T-helper 2 cell treated with Interferon-gamma antibody and Interleukin-4, amounts not matched to agents 5 μg/mL and 100 μg/mL, for 36 hours (primary cell): ENCODE results near the gene IL18BP.
A peak's percentile ranks its signal among the peaks of the same experiment; 100 is the strongest.

Experiments
- DNase-seq: peaks from one replicate; pipeline ENCODE4 v3.0.0; 2021; ENCODE audit warnings: low spot score
- H3K27ac Mint-ChIP-seq: one replicate; pipeline ENCODE4 v1.8.0; 2021; ENCODE audit warnings: mild to moderate bottlenecking, mixed read lengths
- H3K27me3 Mint-ChIP-seq: one replicate; pipeline ENCODE4 v1.8.0; 2021; ENCODE audit warnings: low read depth, mixed read lengths
- H3K36me3 Mint-ChIP-seq: one replicate; pipeline ENCODE4 v1.8.0; 2021; ENCODE audit warnings: low read depth, mixed read lengths
- H3K4me1 Mint-ChIP-seq: one replicate; pipeline ENCODE4 v1.8.0; 2021; ENCODE audit warnings: low read depth, mixed read lengths
- H3K4me3 Mint-ChIP-seq: one replicate; pipeline ENCODE4 v1.8.0; 2022; ENCODE audit warnings: mild to moderate bottlenecking, moderate library complexity, mixed read lengths
- H3K9me3 Mint-ChIP-seq: one replicate; pipeline ENCODE4 v1.8.0; 2021; ENCODE audit warnings: mixed read lengths

IL18BP gene

DNA sequence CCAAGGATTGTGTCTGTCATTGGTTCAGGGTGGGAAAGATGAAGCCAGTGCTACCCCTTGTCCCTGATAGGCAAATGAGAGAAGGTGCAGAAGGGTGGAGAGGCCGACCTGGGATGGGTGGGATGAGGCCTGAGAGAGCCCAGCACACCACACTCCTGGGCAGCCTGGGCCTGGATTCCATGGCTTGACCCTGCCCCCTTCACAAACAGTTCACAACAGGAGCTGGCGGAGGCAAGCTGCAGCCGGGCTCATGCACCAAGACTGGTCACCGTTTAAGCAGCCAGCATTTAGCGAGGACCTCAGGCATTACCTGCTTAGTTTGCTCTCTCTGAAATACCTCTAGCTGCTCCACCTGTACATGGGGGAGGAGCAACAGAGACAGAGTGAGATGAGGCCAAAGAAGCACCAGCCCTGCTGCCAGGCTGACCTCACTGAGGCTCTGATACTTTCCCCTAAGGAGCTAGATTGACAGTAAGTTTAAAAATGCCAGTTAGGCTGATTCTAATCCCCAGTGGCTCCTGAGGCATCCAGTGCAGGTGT, 13.5 kb downstream of the IL18BP start:
- Mint-ChIP-seq H3K27me3 (no peaks in the 10 kb centered on the region), H3K9me3 (no peaks in the 10 kb centered on the region), H3K27ac (no peak overlapping the region), H3K4me3 (no peak overlapping the region), H3K4me1 (no peaks in the 10 kb centered on the region), H3K36me3 (peaks cover 69% of the 10 kb centered on the region)
- DNase-seq, result no peak

- DNase-seq, result no peak
- Mint-ChIP-seq H3K9me3 (no peaks in the 10 kb centered on the region), H3K36me3 (peaks cover 71% of the 10 kb centered on the region), H3K27ac (no peak overlapping the region), H3K27me3 (no peaks in the 10 kb centered on the region), H3K4me3 (no peak overlapping the region), H3K4me1 (no peaks in the 10 kb centered on the region)
These were observed 14.4 kb downstream of the IL18BP start for GRCh38 chr11:72012897-72013721.

- DNase-seq, result no peak
- no peaks in the 10 kb centered on the region for H3K4me1 Mint-ChIP-seq
- peaks cover 74% of the 10 kb centered on the region for H3K36me3 Mint-ChIP-seq
- no peaks in the 10 kb centered on the region for H3K27me3 Mint-ChIP-seq
- no peaks in the 10 kb centered on the region for H3K9me3 Mint-ChIP-seq
- H3K4me3 Mint-ChIP-seq, result no peak overlapping the region
- H3K27ac Mint-ChIP-seq, result peak overlapping the region; percentile 41
These were observed 15.3 kb downstream of the IL18BP start for GRCh38 chr11:72013765-72014711.

DNA sequence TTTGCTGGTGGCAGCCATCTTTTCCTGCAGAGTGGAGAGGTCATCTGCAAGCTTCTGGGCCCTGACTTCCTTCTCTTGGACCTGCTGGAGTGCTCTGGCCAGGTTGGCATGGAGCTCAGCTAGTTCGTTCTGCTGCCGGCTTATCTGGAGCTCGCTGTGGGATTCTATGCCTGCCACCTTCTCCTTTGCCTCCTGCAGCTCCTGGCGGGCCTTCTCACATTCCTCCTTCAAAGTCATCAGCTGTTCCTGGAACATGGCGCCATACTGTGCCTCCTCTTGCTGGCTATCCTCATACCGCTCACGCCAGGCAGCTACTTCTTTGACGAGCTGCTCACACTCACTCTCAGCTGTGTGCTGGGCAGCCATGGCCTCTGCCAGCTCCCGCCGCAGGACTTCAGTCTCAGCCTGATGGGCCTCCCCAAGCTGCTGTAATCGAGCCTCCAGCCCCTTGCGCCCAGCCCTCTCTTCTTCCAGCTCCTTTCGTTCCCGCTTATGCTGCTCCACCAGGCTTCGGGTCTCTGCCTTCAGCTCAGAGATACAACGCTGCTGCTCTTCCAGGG, 16.1 kb downstream of the IL18BP start:
- H3K27ac Mint-ChIP-seq, result peak overlapping the region; percentile 41
- no peak overlapping the region for H3K4me3 Mint-ChIP-seq
- no peaks in the 10 kb centered on the region for H3K27me3 Mint-ChIP-seq
- no peaks in the 10 kb centered on the region for H3K4me1 Mint-ChIP-seq
- H3K9me3 Mint-ChIP-seq, result no peaks in the 10 kb centered on the region
- no peak for DNase-seq
- H3K36me3 Mint-ChIP-seq, result peaks cover 74% of the 10 kb centered on the region

- Mint-ChIP-seq H3K27ac (no peak overlapping the region), H3K36me3 (peaks cover 76% of the 10 kb centered on the region), H3K4me3 (no peak overlapping the region), H3K4me1 (no peaks in the 10 kb centered on the region), H3K9me3 (no peaks in the 10 kb centered on the region), H3K27me3 (no peaks in the 10 kb centered on the region)
- no peak for DNase-seq
These were observed 16.9 kb downstream of the IL18BP start for GRCh38 chr11:72015511-72016061.

GRCh38 chr11:72018171-72018570, 19.5 kb downstream of the IL18BP start:
- Mint-ChIP-seq H3K27ac (no peak overlapping the region), H3K27me3 (no peaks in the 10 kb centered on the region), H3K4me3 (no peak overlapping the region), H3K36me3 (peaks cover 82% of the 10 kb centered on the region), H3K9me3 (no peaks in the 10 kb centered on the region), H3K4me1 (no peaks in the 10 kb centered on the region)
- no peak for DNase-seq

- Mint-ChIP-seq H3K27me3 (no peaks in the 10 kb centered on the region), H3K27ac (no peak overlapping the region), H3K9me3 (no peaks in the 10 kb centered on the region), H3K4me3 (no peak overlapping the region), H3K4me1 (peaks cover 12% of the 10 kb centered on the region), H3K36me3 (peaks cover 57% of the 10 kb centered on the region)
- no peak for DNase-seq
These were observed 24.6 kb downstream of the IL18BP start for GRCh38 chr11:72023335-72023734.

DNA sequence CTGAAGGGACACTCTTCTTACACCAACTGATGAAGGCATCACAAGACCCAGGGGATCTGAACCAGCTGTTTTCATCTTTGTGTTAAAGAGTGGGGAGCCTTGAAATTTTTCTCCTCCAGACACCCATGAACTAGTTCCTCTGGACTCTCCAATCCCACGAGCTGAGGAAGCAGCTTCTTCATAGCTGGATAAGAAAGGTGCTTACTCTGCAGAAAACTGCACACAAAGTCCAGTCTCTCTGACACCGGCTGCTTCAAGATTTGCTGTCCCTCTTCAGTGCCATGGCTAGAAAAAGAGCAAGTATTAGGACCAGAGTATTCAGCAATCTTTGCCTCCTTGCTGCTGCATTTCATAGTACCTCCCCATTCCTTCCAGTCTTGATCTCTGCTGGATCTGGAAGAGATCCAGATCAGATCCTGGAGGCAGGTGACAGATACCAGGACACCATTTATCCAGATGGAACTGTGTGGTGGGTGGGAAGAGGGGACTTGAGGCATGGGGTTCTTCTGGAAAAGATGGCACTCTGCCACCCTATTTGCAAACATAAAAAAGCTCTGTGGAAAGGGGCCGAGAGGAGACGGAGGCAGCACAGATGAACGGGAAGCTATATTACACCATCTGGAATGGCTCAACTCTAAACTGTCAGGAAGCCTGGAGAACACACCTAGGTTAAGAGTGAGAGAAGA, 25.5 kb downstream of the IL18BP start:
- H3K9me3 Mint-ChIP-seq, result no peaks in the 10 kb centered on the region
- no peak overlapping the region for H3K4me3 Mint-ChIP-seq
- H3K27ac Mint-ChIP-seq, result no peak overlapping the region
- H3K36me3 Mint-ChIP-seq, result peaks cover 53% of the 10 kb centered on the region
- no peak for DNase-seq
- H3K27me3 Mint-ChIP-seq, result no peaks in the 10 kb centered on the region
- peaks cover 12% of the 10 kb centered on the region for H3K4me1 Mint-ChIP-seq

DNA sequence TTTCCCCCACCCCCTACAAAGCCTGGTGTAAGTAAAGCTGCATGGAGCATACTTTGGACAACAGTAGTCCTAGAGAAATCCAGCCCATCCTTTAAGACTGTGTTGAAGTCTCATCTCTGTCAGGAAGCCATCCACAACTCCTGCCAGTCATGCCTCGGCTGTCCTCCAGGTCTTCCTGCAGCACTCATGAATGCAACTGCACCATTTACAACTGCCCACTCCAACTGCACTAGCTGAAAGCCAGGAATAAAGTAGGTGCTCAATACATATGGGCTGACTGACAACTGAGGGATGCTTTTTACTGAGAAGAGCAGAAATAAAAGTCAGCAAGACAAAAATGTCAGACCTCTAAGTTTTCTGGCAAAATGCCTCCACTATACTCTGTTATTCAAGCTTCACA, 27.4 kb downstream of the IL18BP start:
- no peak for DNase-seq
- no peak overlapping the region for H3K4me3 Mint-ChIP-seq
- H3K36me3 Mint-ChIP-seq, result peaks cover 44% of the 10 kb centered on the region
- peaks cover 16% of the 10 kb centered on the region for H3K4me1 Mint-ChIP-seq
- no peaks in the 10 kb centered on the region for H3K9me3 Mint-ChIP-seq
- no peak overlapping the region for H3K27ac Mint-ChIP-seq
- no peaks in the 10 kb centered on the region for H3K27me3 Mint-ChIP-seq

DNA sequence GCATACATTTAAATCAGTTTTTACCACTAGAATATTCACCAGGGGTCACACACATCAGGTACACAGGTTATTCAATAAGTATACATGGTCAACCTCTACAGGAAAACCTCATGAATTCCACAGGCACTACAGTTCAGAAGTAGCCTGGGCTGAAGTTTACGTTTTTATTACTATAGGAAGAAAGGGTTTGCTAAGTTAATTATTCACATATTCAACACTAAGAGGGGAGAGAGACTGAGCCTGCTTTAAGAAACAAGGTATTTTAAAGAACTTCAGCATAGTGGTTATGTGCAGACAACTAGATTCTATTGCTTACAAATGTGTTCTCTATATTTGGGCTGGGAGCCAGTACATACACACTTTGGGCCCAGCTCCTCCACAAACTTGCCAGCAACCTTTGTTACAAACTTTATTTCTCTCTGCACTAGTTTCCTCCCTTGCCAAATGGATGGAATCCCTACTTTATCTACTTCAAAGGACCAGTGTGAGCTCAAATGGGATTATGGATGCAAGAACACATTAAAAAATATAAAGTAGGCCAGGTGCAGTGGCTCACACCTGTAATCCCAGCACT, 31.9 kb downstream of the IL18BP start:
- no peak overlapping the region for H3K4me3 Mint-ChIP-seq
- H3K9me3 Mint-ChIP-seq, result no peaks in the 10 kb centered on the region
- no peak for DNase-seq
- H3K27ac Mint-ChIP-seq, result no peak overlapping the region
- peaks cover 33% of the 10 kb centered on the region for H3K36me3 Mint-ChIP-seq
- no peaks in the 10 kb centered on the region for H3K27me3 Mint-ChIP-seq
- peaks cover 13% of the 10 kb centered on the region for H3K4me1 Mint-ChIP-seq

DNA sequence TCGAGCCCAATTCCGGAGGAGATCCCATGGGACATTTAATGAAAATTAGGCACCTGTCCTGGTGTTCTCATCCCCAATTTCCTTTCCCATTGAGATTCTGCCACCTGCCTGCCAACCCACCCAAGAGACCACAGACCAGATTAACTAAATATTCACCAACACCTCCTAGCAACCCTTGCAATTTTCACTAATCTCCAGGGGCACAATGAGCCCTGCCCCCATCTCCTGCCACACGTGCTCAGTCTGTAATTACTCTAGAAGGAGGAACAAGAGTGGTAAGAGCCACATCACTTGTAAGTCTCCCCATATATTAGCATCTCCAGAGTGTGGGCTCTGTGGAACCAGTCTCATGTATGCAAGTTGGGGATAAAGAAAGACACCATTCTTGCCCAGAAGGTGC, 38.0 kb downstream of the IL18BP start:
- no peaks in the 10 kb centered on the region for H3K9me3 Mint-ChIP-seq
- peaks cover 31% of the 10 kb centered on the region for H3K36me3 Mint-ChIP-seq
- peak overlapping the region; percentile 42 for H3K27ac Mint-ChIP-seq
- H3K4me1 Mint-ChIP-seq, result peaks cover 15% of the 10 kb centered on the region
- no peak for DNase-seq
- no peak overlapping the region for H3K4me3 Mint-ChIP-seq
- H3K27me3 Mint-ChIP-seq, result no peaks in the 10 kb centered on the region

GRCh38 chr11:72037554-72038311, 39.0 kb downstream of the IL18BP start:
- no peaks in the 10 kb centered on the region for H3K27me3 Mint-ChIP-seq
- H3K36me3 Mint-ChIP-seq, result peaks cover 35% of the 10 kb centered on the region
- H3K4me3 Mint-ChIP-seq, result peak overlapping the region; percentile 33
- H3K4me1 Mint-ChIP-seq, result peaks cover 25% of the 10 kb centered on the region
- no peaks in the 10 kb centered on the region for H3K9me3 Mint-ChIP-seq
- no peak overlapping the region for H3K27ac Mint-ChIP-seq
- DNase-seq, result no peak
